ENCODE results near the gene LRFN5. TPM values are rescaled to one million over a fixed set of nuclear protein-coding genes. Genes with fewer than 3 reads are reported as not detected.
"Not testable (repeated sequence)": the region's sequence is repeated elsewhere in the genome, so short reads cannot be mapped to it uniquely, and the experiment has no call there.

LRFN5 gene
- total RNA-seq, 2 experiments from 2014 or later = not detected

- CTCF ChIA-PET = no interaction called here
- POLR2A ChIA-PET = no interaction called here
These were observed 27.6 kb downstream of the LRFN5 start for GRCh38 chr14:41634286-41634685.

GRCh38 chr14:41636492-41637392, 30.1 kb downstream of the LRFN5 start:
- ChIA-PET POLR2A (no interaction called here), CTCF (interaction anchor here (0.6 kb wide), 1 partner anchor 27 kb away, joined by 3 read pairs; no protein-coding TSS in a partner anchor)

- ChIA-PET CTCF (no interaction called here), POLR2A (no interaction called here)
These were observed 35.0 kb downstream of the LRFN5 start for GRCh38 chr14:41641690-41642089.

- CTCF ChIA-PET = no interaction called here
- POLR2A ChIA-PET = no interaction called here
These were observed 35.7 kb downstream of the LRFN5 start for GRCh38 chr14:41642367-41642766.

- CTCF ChIA-PET = no interaction called here
- POLR2A ChIA-PET = no interaction called here
These were observed 36.1 kb downstream of the LRFN5 start for GRCh38 chr14:41642789-41643188.

GRCh38 chr14:41644606-41645005, 37.9 kb downstream of the LRFN5 start:
- ChIA-PET POLR2A (no interaction called here), CTCF (no interaction called here)

- CTCF ChIA-PET = no interaction called here
- POLR2A ChIA-PET = no interaction called here
These were observed 44.1 kb downstream of the LRFN5 start for GRCh38 chr14:41650802-41651201.

GRCh38 chr14:41654196-41654595, 47.5 kb downstream of the LRFN5 start:
- CTCF ChIA-PET = no interaction called here
- POLR2A ChIA-PET = no interaction called here

- CTCF ChIA-PET = no interaction called here
- POLR2A ChIA-PET = no interaction called here
These were observed 56.2 kb downstream of the LRFN5 start for GRCh38 chr14:41662780-41663472.

- CTCF ChIA-PET = no interaction called here
- POLR2A ChIA-PET = no interaction called here
These were observed 56.8 kb downstream of the LRFN5 start for GRCh38 chr14:41663473-41663850.

- ChIA-PET POLR2A (no interaction called here), CTCF (no interaction called here)
These were observed 59.6 kb downstream of the LRFN5 start for GRCh38 chr14:41666301-41666700.

- ChIA-PET CTCF (no interaction called here), POLR2A (no interaction called here)
These were observed 61.7 kb downstream of the LRFN5 start for GRCh38 chr14:41668356-41668755.

GRCh38 chr14:41673601-41674000, 66.9 kb downstream of the LRFN5 start:
- CTCF ChIA-PET, POLR2A ChIA-PET: not testable (repeated sequence)

GRCh38 chr14:41674511-41674971, 67.9 kb downstream of the LRFN5 start:
- POLR2A ChIA-PET, CTCF ChIA-PET: not testable (repeated sequence)

- POLR2A ChIA-PET = no interaction called here
These were observed 92.8 kb downstream of the LRFN5 start for GRCh38 chr14:41699486-41699885.

GRCh38 chr14:41718477-41719166, 111.9 kb downstream of the LRFN5 start:
- POLR2A ChIA-PET = no interaction called here

More at GRCh38 chr14:41699486-41699885, 92.8 kb downstream of the LRFN5 start:
- CTCF ChIA-PET = no interaction called here

GRCh38 chr14:41739203-41739602, 132.5 kb downstream of the LRFN5 start:
- ChIA-PET POLR2A (no interaction called here), CTCF (no interaction called here)

More at GRCh38 chr14:41718477-41719166, 111.9 kb downstream of the LRFN5 start:
- CTCF ChIA-PET = no interaction called here

- ChIA-PET CTCF (no interaction called here), POLR2A (no interaction called here)
These were observed 136.5 kb downstream of the LRFN5 start for GRCh38 chr14:41743140-41743539.

- POLR2A ChIA-PET = no interaction called here
- CTCF ChIA-PET = no interaction called here
These were observed 142.8 kb downstream of the LRFN5 start for GRCh38 chr14:41749429-41749828.

GRCh38 chr14:41750575-41750974, 143.9 kb downstream of the LRFN5 start:
- CTCF ChIA-PET, POLR2A ChIA-PET: not testable (repeated sequence)

Measured in activated CD8-positive, alpha-beta memory T cell treated with anti-CD3 and anti-CD28 coated beads for 36 hours (primary cell).